CD4-positive, alpha-beta T cell treated with Interferon gamma for 1 hour (primary cell): ENCODE results near the gene NDST3.
"Not testable (repeated sequence)": the region's sequence is repeated elsewhere in the genome, so short reads cannot be mapped to it uniquely, and the experiment has no call there.

ENCODE experiments used
- DNase-seq: peaks from one replicate; pipeline ENCODE4 v3.0.0-alpha.2; 2020

The NDST3 gene

DNA sequence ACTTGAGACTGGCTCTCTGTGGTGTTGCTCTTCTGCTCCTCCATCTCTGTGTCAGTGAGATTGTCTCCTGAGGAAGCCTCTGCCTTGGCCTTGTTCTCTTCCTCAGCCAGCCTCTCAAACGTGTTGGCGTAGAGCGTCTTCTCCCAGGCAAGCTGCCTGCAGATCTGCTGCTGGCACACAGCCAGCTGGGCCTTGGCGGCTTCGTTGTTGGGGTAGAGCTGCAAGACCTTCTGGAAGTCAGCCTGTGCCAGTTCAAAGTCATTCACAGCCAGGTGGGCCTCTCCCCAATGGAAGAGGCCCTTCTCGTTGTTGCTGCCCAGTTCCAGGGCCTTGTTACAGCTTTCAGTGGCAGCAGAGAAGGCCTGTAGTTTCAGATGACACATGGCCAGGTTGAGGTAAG lies 159.1 kb downstream of the NDST3 start:
- no peak for DNase-seq

- DNase-seq: no peak
Measured at GRCh38 chr4:118206627-118207026, 172.3 kb downstream of the NDST3 start.

DNA sequence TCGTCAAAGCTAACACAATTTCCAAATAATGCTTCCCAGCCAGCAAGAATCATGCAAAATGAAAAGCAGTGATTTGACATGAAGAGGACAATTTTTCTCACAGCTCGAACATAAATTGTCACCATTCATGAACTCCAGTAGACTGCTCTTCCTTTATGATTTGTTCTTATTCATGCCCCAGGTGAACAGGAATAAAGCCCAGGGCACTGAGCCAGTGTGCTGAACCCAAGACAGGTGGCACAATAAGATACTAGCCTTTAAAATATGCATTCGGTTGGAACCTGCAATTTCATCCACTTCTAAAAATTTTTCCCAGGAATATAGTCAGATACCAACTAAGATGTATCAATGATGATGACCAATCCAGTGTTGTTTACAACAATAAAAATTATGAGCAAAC lies 178.8 kb downstream of the NDST3 start:
- DNase-seq: no peak

DNA sequence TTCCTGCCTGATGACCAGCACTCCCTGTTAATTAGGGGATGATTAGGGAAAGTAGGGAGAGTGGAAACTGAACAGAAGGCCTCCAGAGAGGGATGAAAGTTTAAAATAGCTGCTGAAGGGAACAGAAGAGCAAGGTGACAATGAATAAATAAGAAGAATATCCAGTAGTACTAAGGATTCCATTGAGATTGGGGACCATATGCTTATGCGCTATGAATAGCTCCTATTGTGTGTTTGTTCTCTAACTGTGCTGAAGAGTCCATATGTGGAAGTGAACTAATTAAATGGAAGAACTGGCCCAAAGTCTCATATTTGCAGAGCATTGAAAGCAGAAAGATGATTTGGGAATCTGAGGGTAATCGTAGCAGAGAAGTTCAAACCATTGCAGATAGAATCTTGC lies 181.5 kb downstream of the NDST3 start:
- DNase-seq: no peak

DNA sequence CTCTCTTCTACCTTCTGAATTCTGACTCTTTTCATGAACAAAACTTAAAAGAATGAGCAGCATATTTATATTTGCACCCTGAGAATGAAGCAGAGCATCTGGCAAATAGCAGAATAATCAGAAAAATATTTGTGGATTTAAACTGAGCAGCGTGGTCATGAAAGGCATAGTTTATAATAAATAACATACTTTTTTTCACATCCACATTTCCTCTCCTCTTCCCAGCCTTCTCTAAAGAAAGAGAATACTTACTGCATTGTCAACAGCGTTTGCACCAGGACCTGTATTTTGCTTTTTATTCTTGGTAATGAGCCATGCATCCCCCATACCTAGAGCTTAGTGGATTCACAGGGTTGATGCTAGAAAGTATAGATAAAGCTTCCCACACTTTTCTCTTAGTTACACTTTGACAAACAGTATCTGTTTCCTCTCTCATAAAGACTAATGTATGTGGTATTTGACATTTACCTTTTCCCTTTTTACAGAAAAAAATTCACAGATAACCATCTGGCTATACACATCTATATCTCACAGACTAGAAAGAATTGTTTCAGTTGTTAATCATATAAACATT lies 187.0 kb downstream of the NDST3 start:
- DNase-seq: no peak

- DNase-seq: no peak
Measured at GRCh38 chr4:118224243-118224829, 190.1 kb downstream of the NDST3 start.

DNA sequence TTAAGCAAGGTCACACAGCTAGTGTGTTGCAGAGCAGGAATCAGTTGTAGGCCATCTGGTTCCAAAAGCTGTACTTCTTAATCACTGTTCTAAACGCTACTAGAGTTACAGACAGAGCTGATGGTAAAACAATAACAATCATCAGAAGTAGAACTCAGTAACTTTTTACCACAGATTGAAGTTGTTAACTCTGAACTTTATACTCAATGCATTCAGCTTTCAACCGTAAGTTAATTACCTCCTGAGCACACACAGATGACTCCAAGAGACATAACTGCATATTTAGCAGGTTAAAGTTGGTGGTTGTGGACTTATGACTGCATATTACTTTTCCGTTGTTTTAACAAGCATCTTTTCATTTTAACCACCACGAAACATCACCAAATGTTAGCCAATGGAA lies 191.2 kb downstream of the NDST3 start:
- DNase-seq: no peak

DNA sequence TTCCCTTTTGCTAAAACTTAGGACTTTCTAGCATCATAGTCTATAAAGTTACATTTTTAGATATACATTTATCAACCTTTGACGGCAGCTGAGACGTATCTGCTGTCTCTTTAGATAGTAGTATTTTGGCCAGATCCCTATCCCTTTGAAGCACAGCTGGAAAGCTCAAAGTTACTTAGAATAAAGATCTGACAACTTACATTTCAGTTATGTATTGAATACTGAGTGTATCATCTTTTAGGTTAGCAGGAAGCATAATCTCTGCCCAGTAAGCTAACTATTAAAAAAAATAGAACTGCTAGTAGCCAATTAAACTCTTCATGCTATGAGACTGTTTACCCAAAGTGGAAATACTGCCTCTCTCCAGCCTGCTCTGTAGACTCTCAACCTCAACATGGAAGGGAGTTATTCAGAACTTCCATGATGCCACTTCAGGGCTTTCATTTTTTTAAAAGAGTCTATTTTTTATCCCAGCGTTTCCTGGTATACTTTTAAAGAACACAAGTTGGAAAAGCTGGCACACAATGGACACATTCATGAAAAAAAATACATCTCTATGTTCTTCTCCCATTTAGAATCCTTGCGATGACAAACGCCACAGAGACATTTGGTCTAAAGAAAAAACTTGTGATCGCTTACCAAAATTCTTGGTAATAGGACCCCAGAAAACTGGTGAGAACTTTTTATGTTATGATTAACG lies 192.2 kb downstream of the NDST3 start:
- DNase-seq: no peak

GRCh38 chr4:118235566-118236120 lies 201.4 kb downstream of the NDST3 start:
- no peak for DNase-seq

DNA sequence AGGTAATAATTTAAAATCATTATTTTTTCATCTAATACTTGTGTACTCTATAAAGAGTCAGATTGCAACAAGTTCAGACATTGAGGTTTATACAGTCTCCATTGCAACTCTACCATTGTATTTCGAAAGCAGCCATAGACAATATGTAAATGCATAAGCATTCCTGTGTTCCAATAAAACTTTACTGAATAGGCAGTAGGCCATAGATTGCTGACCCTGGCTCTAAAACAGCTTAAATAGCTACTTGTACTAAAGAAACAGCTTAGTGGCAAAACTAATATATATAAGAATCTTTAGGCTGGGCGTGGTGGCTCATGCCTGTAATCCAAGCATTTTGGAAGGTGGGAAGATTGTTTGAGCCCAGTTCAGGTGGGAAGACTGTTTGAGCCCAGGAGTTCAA lies 203.2 kb downstream of the NDST3 start:
- DNase-seq: no peak

DNA sequence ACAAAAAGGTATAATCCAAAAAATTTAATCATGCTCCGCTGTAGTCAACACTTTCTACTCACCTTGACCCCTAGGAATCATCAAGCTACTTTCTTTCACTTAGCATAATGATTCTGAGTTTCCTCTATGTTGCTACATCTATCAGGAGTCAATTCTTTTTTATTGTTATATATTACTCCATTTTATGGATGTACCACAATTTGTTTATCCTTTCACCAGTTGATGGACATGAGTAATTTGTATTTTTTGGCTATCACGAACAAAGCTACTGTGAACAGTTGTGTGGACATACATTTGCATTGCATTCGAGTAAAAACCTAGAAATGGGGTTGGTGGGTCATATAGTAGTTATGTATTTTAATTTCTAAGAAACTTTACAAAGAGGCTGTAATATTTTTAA lies 215.6 kb downstream of the NDST3 start:
- DNase-seq: no peak

DNA sequence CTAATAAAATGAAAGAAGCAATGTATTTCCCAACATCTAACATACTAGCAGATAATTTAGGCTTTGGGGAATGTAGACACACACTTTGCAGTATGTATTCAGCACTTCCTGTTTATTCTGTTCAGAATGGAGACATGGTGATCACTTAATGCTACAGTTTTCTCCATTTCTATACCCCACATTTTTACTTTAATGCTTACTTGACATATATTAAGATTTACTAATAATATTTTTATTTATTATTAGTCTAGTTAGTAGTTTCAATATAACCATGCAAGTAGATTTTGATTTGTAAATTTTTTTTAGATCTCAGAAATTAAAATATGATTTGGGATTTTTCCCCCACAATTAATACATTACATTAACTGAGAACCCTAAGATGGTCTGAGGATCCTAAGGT lies 220.1 kb downstream of the NDST3 start:
- no peak for DNase-seq

GRCh38 chr4:118259111-118259510 lies 224.8 kb downstream of the NDST3 start:
- no peak for DNase-seq

DNA sequence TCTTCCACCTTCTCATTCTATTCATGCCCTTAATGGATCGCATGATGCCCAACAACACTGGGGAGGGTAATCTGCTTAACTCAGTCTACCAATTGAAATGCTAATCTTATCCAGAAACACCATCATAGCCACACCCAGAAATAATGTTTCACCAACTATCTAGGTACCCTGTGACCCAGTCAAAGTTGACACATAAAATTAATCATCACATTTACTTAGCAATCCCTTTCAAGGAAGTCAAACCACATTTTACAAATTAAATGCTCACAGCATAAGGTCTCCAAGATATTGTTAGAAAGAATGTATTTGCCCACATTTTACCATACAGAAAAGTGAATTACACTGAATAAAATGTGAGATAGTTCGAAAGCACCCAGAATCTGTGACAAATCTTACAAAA lies 226.0 kb downstream of the NDST3 start:
- no peak for DNase-seq

DNA sequence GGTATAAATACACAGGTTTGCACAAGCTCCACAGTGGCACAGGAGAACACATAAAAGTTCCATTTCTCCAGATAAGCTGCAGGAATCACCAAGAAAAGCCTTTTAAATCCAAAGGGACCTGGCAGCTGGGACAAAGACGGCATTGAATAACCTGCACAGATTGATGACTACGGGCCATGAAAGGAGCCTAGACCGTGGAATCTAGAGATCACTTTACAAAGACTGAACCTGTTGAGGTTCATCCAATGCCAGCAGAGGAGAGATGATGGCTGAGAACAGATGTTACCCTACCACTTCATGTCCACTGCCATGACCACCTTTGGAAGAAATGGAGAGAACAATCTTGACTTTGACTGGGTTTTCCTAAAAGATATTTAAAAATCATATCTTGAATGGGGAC lies 229.8 kb downstream of the NDST3 start:
- DNase-seq: no peak

DNA sequence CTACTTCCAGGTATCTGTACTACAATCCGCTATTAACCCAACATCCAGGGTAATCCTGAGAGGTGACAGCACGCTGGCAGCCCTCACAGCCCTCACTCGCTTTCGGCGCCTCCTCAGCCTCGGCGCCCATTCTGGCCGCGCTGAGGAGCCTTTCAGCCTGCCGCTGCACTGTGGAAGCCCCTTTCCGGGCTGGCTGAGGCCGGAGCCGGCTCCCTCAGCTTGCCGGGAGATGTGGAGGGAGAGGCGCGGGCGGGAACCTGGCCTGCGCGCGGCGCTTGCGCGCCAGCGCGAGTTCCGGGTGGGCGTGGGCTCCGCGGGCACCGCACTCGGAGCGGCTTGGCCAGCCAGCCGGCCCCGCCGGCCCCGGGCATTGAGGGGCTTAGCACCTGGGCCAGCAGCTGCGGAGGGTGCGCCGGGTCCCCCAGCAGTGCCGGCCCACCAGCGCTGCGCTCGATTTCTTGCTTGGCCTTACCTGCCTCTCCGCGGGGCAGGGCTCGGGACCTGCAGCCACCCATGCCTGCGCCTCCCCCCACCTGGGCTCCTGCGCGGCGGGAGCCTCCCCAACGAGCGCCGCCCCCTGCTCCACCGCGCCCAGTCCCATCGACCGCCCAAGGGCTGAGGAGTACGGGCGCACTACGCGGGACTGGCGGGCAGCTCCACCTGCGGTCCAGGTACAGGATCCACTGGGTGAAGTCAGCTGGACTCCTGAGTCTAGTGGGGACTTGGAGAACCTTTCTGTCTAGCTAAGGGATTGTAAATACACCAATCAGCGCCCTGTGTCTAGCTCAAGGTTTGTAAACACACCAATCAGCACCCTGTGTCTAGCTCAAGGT lies 231.2 kb downstream of the NDST3 start:
- DNase-seq: no peak

- DNase-seq: not testable (repeated sequence)
Measured at GRCh38 chr4:118266145-118266496, 231.8 kb downstream of the NDST3 start.

DNA sequence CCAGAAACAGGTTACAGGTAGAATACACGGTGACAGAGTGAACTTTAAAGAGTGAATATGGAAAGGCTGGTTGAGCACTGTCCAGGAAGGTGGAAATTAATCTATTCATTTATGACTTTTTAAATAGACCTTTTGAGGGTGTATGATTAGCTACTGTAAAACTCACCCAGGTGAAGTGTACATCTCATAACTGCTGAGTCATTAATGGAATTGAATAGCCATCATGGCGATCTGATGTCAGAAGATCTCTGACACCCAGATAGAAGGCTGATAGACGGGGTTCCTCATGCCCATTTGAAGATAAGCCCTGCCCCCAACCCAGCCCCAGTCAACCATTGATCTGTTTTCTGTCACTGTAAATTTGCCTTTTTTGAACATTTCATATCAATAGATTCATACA lies 234.5 kb downstream of the NDST3 start:
- no peak for DNase-seq

- DNase-seq: no peak
Measured at GRCh38 chr4:118270492-118270891, 236.2 kb downstream of the NDST3 start.

- no peak for DNase-seq
Measured at GRCh38 chr4:118271788-118272187, 237.5 kb downstream of the NDST3 start.

GRCh38 chr4:118273642-118274041 lies 239.4 kb downstream of the NDST3 start:
- no peak for DNase-seq

DNA sequence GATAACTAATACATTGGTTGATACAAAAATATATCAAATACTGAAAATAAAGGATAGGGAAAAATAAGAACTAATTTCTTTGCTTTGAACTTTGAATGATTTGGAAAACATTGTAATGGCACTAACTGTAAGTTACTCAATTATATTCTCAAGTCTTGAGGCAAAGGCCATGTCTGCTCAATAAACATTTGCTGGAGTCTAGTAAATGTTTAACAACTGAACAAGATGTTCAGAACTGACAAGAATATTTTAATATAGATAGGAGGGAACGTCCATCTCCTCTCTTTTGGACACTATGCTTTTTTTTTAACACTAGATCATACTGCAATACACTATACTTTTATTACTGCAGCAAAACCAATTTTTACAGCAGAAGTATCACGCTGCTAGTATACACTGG lies 242.3 kb downstream of the NDST3 start:
- DNase-seq: no peak

DNA sequence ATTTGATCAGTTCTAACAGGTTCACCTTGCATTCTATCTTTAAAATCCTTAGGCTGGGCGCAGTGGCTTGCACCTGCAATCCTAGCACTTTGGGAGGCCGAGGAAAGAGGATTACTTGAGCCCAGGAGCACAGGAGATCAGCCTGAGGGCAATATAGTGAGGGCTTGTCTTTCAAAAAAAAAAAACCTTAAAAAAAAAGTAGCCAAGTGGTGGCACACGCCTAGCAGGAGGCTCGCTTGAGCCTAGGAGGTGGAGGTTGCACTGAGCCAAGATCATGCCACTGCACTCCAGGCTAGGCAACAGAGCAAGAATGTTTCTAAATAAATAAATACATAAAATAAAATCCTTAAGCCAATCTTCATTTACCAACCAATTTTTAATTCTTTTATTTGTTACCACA lies 243.0 kb downstream of the NDST3 start:
- no peak for DNase-seq
